HG03135 (cell line): ENCODE results near the gene SRPK2.
"Not testable (repeated sequence)": the region's sequence is repeated elsewhere in the genome, so short reads cannot be mapped to it uniquely, and the experiment has no call there.

ENCODE experiments used
- ATAC-seq: cut with Tn5 transposase; IDR thresholded peaks from one replicate; pipeline ENCODE4 v1.9.1; 2021; ENCODE audit warnings: mild to moderate bottlenecking, moderate library complexity; ENCODE audit not compliant: unreplicated experiment

SRPK2 gene

GRCh38 chr7:105388356-105389087 lies at the start of gene SRPK2:
Gene SRPK2, minus strand, starts transcription at chr7:105388921.
- ATAC-seq = peak; percentile 72

GRCh38 chr7:105438254-105438653 lies 49.5 kb upstream of the SRPK2 start:
- ATAC-seq = no peak

GRCh38 chr7:105437356-105437755 lies 48.6 kb upstream of the SRPK2 start:
- not testable (repeated sequence) for ATAC-seq

GRCh38 chr7:105429746-105430612 lies 41.3 kb upstream of the SRPK2 start:
- ATAC-seq = no peak

- ATAC-seq = no peak
Measured at GRCh38 chr7:105426606-105427146, 38.0 kb upstream of the SRPK2 start.

- no peak for ATAC-seq
Measured at GRCh38 chr7:105423987-105424386, 35.3 kb upstream of the SRPK2 start.

- ATAC-seq = no peak
Measured at GRCh38 chr7:105413887-105414437, 25.2 kb upstream of the SRPK2 start.

- ATAC-seq = not testable (repeated sequence)
Measured at GRCh38 chr7:105410774-105411173, 22.1 kb upstream of the SRPK2 start.

GRCh38 chr7:105409775-105410174 lies 21.1 kb upstream of the SRPK2 start:
- ATAC-seq = not testable (repeated sequence)

- ATAC-seq = no peak
Measured at GRCh38 chr7:105408791-105409410, 20.2 kb upstream of the SRPK2 start.

- no peak for ATAC-seq
Measured at GRCh38 chr7:105403128-105403527, 14.4 kb upstream of the SRPK2 start.

GRCh38 chr7:105402221-105403095 lies 13.7 kb upstream of the SRPK2 start:
- no peak for ATAC-seq

GRCh38 chr7:105399043-105399725 lies 10.5 kb upstream of the SRPK2 start:
- no peak for ATAC-seq

GRCh38 chr7:105396566-105396965 lies 7.8 kb upstream of the SRPK2 start:
- ATAC-seq = no peak

- ATAC-seq = no peak
Measured at GRCh38 chr7:105391429-105391828, 2.7 kb upstream of the SRPK2 start.

GRCh38 chr7:105389889-105390288 lies 1.2 kb upstream of the SRPK2 start:
- no peak for ATAC-seq

GRCh38 chr7:105389088-105389650 lies 448 bp upstream of the SRPK2 start:
- ATAC-seq = peak; percentile 22

GRCh38 chr7:105387508-105388355 lies 989 bp downstream of the SRPK2 start:
- ATAC-seq = peak; percentile 53
